T47D (cell line): ENCODE data around the gene CD40.
A peak's percentile ranks its signal among the peaks of the same experiment; 100 is the strongest.

Source experiments
- DNase-seq, 2 experiments: peaks; one replicate each; pipeline versions ENCODE4 v3.0.0 to v3.0.0-alpha.2; 2011 to 2012; ENCODE audit warnings: low read depth in 1 of 2, low spot score in 1 of 2
- JUND ChIP-seq: IDR thresholded peaks from 2 replicates; pipeline ENCODE4 v1.6.1; 2012; ENCODE audit warnings: low read depth
- in situ Hi-C: cut with HindIII; loops from 2 replicates; pipeline ENCODE4 v1.10.0; 2016; ENCODE audit warnings: low sequenced_read_pairs, low pct_unique_long_range_greater_than_20kb

The CD40 gene

GRCh38 chr20:46120136-46120535, 2.0 kb downstream of the CD40 start:
- no peak for TF ChIP-seq JUND
- no peak for DNase-seq
- in situ Hi-C loops = no loop called here

- in situ Hi-C loops = no loop called here
- no peak for TF ChIP-seq JUND
- no peak for DNase-seq
Measured at GRCh38 chr20:46121184-46121930, 3.2 kb downstream of the CD40 start.

- no peak for TF ChIP-seq JUND
- in situ Hi-C loops = no loop called here
- no peak for DNase-seq
Measured at GRCh38 chr20:46122071-46122470, 4.0 kb downstream of the CD40 start.

- DNase-seq = no peak
- no peak for TF ChIP-seq JUND
- in situ Hi-C loops = no loop called here
Measured at GRCh38 chr20:46122516-46123481, 4.7 kb downstream of the CD40 start.

- no peak for DNase-seq
- no peak for TF ChIP-seq JUND
- in situ Hi-C loops = no loop called here
Measured at GRCh38 chr20:46123482-46124245, 5.5 kb downstream of the CD40 start.

- TF ChIP-seq JUND = no peak
- no peak for DNase-seq
- in situ Hi-C loops = loop anchor here (25.0 kb wide), 1 partner anchor 311 kb away; no protein-coding TSS in a partner anchor
Measured at GRCh38 chr20:46126440-46127056, 8.4 kb downstream of the CD40 start.

GRCh38 chr20:46127396-46128010, 9.4 kb downstream of the CD40 start:
- in situ Hi-C loops = loop anchor here (25.0 kb wide), 1 partner anchor 310 kb away; no protein-coding TSS in a partner anchor
- TF ChIP-seq JUND = no peak
- DNase-seq = no peak

- DNase-seq = peak in 1 of 2 experiments; percentile 44
- no peak for TF ChIP-seq JUND
- in situ Hi-C loops = loop anchor here (25.0 kb wide), 1 partner anchor 309 kb away; no protein-coding TSS in a partner anchor
Measured at GRCh38 chr20:46128310-46129151, 10.4 kb downstream of the CD40 start.

- no peak for DNase-seq
- in situ Hi-C loops = loop anchor here (25.0 kb wide), 1 partner anchor 307 kb away; no protein-coding TSS in a partner anchor
- TF ChIP-seq JUND = no peak
Measured at GRCh38 chr20:46129955-46130481, 11.9 kb downstream of the CD40 start.

GRCh38 chr20:46130534-46130933, 12.4 kb downstream of the CD40 start:
- in situ Hi-C loops = loop anchor here (25.0 kb wide), 1 partner anchor 307 kb away; no protein-coding TSS in a partner anchor
- no peak for TF ChIP-seq JUND
- DNase-seq = no peak
